Mesenchymal stem cell (in vitro differentiated cells and primary cell): Measurements from ENCODE around the gene ATP9B.
A peak's percentile ranks its signal among the peaks of the same experiment; 100 is the strongest.

Experiments used
- DNase-seq: peaks from one replicate; pipeline ENCODE4 v3.0.0-alpha.2; 2013
- H2AFZ ChIP-seq: one replicate; pipeline ENCODE4 v1.6.1; 2013; ENCODE audit warnings: low read depth, mild to moderate bottlenecking, control low read depth, inconsistent platforms, low read length, moderate library complexity
- H2AK5ac ChIP-seq: 2 replicates; pipeline ENCODE4 v1.6.1; 2013; ENCODE audit warnings: low read length, moderate library complexity, mild to moderate bottlenecking, inconsistent platforms; ENCODE audit not compliant: severe bottlenecking
- H2BK120ac ChIP-seq: one replicate; pipeline ENCODE4 v1.6.1; 2013; ENCODE audit warnings: low read depth, mild to moderate bottlenecking, inconsistent platforms, low read length, moderate library complexity
- H2BK12ac ChIP-seq, 2 experiments: one replicate each; pipeline ENCODE4 v1.6.1; 2013; ENCODE audit warnings: inconsistent platforms in 2 of 2, low read length in 2 of 2, mild to moderate bottlenecking in 2 of 2, moderate library complexity in 2 of 2, control low read depth in 1 of 2
- H2BK15ac ChIP-seq: one replicate; pipeline ENCODE4 v1.6.1; 2013; ENCODE audit warnings: mild to moderate bottlenecking, low read depth, inconsistent platforms; ENCODE audit not compliant: poor library complexity, severe bottlenecking
- H2BK5ac ChIP-seq: 2 replicates; pipeline ENCODE4 v1.6.1; 2013; ENCODE audit warnings: low read depth, mild to moderate bottlenecking, low read length, control low read depth, inconsistent platforms; ENCODE audit not compliant: poor library complexity, severe bottlenecking
- H3K14ac ChIP-seq, 2 experiments: one replicate each; pipeline ENCODE4 v1.6.1; 2013; ENCODE audit warnings: inconsistent platforms in 2 of 2, low read length in 2 of 2, control low read depth in 1 of 2, mild to moderate bottlenecking in 1 of 2, moderate library complexity in 1 of 2
- H3K18ac ChIP-seq, 2 experiments: one replicate each; pipeline ENCODE4 v1.6.1; 2013; ENCODE audit warnings: inconsistent platforms in 2 of 2, low read length in 2 of 2, control low read depth in 1 of 2, low read depth in 1 of 2, mild to moderate bottlenecking in 1 of 2
- H3K23ac ChIP-seq, 2 experiments: one replicate each; pipeline ENCODE4 v1.6.1; 2013; ENCODE audit warnings: inconsistent platforms in 2 of 2, low read length in 2 of 2, mild to moderate bottlenecking in 2 of 2, moderate library complexity in 2 of 2, control low read depth in 1 of 2
- H3K27ac ChIP-seq: 2 replicates; pipeline ENCODE4 v1.5.1; 2013; ENCODE audit warnings: mild to moderate bottlenecking, moderate library complexity, low read length, control low read depth, inconsistent platforms; ENCODE audit not compliant: poor library complexity, severe bottlenecking
- H3K27me3 ChIP-seq, 2 experiments: 2 replicates each; pipeline versions ENCODE4 v1.6.1 to v1.7.0; 2013; ENCODE audit warnings: low read length in 2 of 2, mild to moderate bottlenecking in 2 of 2, moderate library complexity in 2 of 2, control low read depth in 1 of 2, inconsistent platforms in 1 of 2; ENCODE audit not compliant: control insufficient read depth in 1 of 2, insufficient read depth in 1 of 2
- H3K36me3 ChIP-seq, 2 experiments: 2 replicates each; pipeline versions ENCODE4 v1.6.1 to v1.7.0; 2013; ENCODE audit warnings: low read length in 2 of 2, control low read depth in 1 of 2, inconsistent platforms in 1 of 2, low read depth in 1 of 2, mild to moderate bottlenecking in 1 of 2; ENCODE audit not compliant: insufficient read depth in 2 of 2, control insufficient read depth in 1 of 2
- H3K4ac ChIP-seq, 2 experiments: one replicate each; pipeline ENCODE4 v1.6.1; 2013; ENCODE audit warnings: inconsistent platforms in 2 of 2, low read length in 2 of 2, mild to moderate bottlenecking in 2 of 2, moderate library complexity in 2 of 2, control low read depth in 1 of 2, low read depth in 1 of 2
- H3K4me1 ChIP-seq: 2 replicates; pipeline ENCODE4 v1.6.1; 2013; ENCODE audit warnings: low read depth, low read length, control low read depth; ENCODE audit not compliant: control insufficient read depth, insufficient read depth
- H3K4me2 ChIP-seq: 2 replicates; pipeline ENCODE4 v1.6.1; 2013; ENCODE audit warnings: low read length, mild to moderate bottlenecking, inconsistent platforms; ENCODE audit not compliant: poor library complexity, severe bottlenecking
- H3K4me3 ChIP-seq, 2 experiments: 2 replicates each; pipeline versions ENCODE4 v1.5.1 to v1.7.0; 2013; ENCODE audit warnings: low read length in 2 of 2, mild to moderate bottlenecking in 2 of 2, control low read depth in 1 of 2, low read depth in 1 of 2; ENCODE audit not compliant: insufficient read depth in 1 of 2
- H3K79me1 ChIP-seq: replicated peaks from 2 replicates; pipeline ENCODE4 v1.6.1; 2013; ENCODE audit warnings: mild to moderate bottlenecking, control low read depth, low read length, inconsistent platforms; ENCODE audit not compliant: poor library complexity, severe bottlenecking
- H3K9ac ChIP-seq: 2 replicates; pipeline ENCODE4 v1.7.0; 2013; ENCODE audit warnings: mild to moderate bottlenecking, low read length, moderate library complexity
- H3K9me3 ChIP-seq: 2 replicates; pipeline ENCODE4 v1.7.0; 2013; ENCODE audit warnings: mild to moderate bottlenecking, low read length; ENCODE audit not compliant: control insufficient read depth
- H4K8ac ChIP-seq: one replicate; pipeline ENCODE4 v1.6.1; 2013; ENCODE audit warnings: inconsistent platforms, mild to moderate bottlenecking, low read length, moderate library complexity
- H4K91ac ChIP-seq: one replicate; pipeline ENCODE4 v1.6.1; 2013; ENCODE audit warnings: mild to moderate bottlenecking, low read length, inconsistent platforms
- WGBS: methylation state at CpG from one replicate; pipeline ENCODE4 v1.1.7; 2013; ENCODE audit warnings: mixed read lengths; 5-methylcytosine and 5-hydroxymethylcytosine counted together

ATP9B gene

GRCh38 chr18:79104137-79104536 lies 34.9 kb downstream of the ATP9B start:
- H2BK15ac ChIP-seq = no peak overlapping the region
- H3K23ac ChIP-seq = no peak overlapping the region
- H3K14ac ChIP-seq = no peak overlapping the region
- H2AK5ac ChIP-seq = no peak overlapping the region
- 95% methylated on average over 1 of the region's 2 CpGs for WGBS
- no peaks in the 10 kb centered on the region for H3K27me3 ChIP-seq
- H4K8ac ChIP-seq = peak overlapping the region; percentile 51
- H3K79me1 ChIP-seq = peaks cover 43% of the 10 kb centered on the region
- H3K4me2 ChIP-seq = no peak overlapping the region
- H2BK12ac ChIP-seq = no peak overlapping the region
- H3K4ac ChIP-seq = no peak overlapping the region
- H4K91ac ChIP-seq = no peak overlapping the region
- H2AFZ ChIP-seq = no peak overlapping the region
- no peak overlapping the region for H2BK5ac ChIP-seq
- DNase-seq = no peak
- no peak overlapping the region for H3K18ac ChIP-seq
- H3K4me1 ChIP-seq = peaks cover 2% of the 10 kb centered on the region
- no peak overlapping the region for H2BK120ac ChIP-seq
- H3K36me3 ChIP-seq = no peaks in the 10 kb centered on the region
- no peak overlapping the region for H3K4me3 ChIP-seq
- H3K27ac ChIP-seq = no peak overlapping the region
- no peaks in the 10 kb centered on the region for H3K9me3 ChIP-seq
- no peak overlapping the region for H3K9ac ChIP-seq

DNA sequence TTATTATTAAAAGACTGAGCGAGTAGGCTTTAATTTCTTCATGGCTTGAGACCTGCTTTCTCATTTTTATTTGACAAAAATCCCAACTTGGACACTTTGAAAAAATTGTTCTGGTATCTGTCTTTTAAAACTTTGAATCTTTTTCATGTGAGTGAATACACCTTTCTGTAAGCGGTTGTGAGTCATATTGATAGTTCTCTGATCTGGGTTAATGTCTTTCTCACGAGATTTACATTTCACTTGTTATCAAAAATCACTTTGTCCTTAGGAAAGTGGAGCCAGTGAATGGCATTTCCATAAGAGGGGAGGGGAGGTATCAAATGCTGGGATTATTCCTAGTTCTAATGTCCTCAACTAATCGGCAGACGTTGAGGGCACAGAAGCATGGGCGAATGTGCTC lies 36.3 kb downstream of the ATP9B start:
- no peak overlapping the region for H3K27ac ChIP-seq
- no peak overlapping the region for H2BK15ac ChIP-seq
- no peak overlapping the region for H3K4me3 ChIP-seq
- no peak overlapping the region for H3K9ac ChIP-seq
- no peaks in the 10 kb centered on the region for H3K9me3 ChIP-seq
- H3K27me3 ChIP-seq = no peaks in the 10 kb centered on the region
- H3K4me1 ChIP-seq = peaks cover 2% of the 10 kb centered on the region
- H2BK5ac ChIP-seq = no peak overlapping the region
- H2BK12ac ChIP-seq = no peak overlapping the region
- H3K4ac ChIP-seq = no peak overlapping the region
- no peak overlapping the region for H3K23ac ChIP-seq
- H2AFZ ChIP-seq = no peak overlapping the region
- no peak overlapping the region for H3K4me2 ChIP-seq
- DNase-seq = no peak
- no peak overlapping the region for H4K91ac ChIP-seq
- no peak overlapping the region for H3K18ac ChIP-seq
- WGBS = 96% methylated on average over 5 of the region's 6 CpGs
- peaks cover 41% of the 10 kb centered on the region for H3K79me1 ChIP-seq
- H3K14ac ChIP-seq = no peak overlapping the region
- H4K8ac ChIP-seq = no peak overlapping the region
- H2AK5ac ChIP-seq = no peak overlapping the region
- no peak overlapping the region for H2BK120ac ChIP-seq
- no peaks in the 10 kb centered on the region for H3K36me3 ChIP-seq

- Histone ChIP-seq H3K4ac (no peak overlapping the region), H2BK5ac (no peak overlapping the region), H3K79me1 (peaks cover 36% of the 10 kb centered on the region), H2BK12ac (no peak overlapping the region), H3K27me3 (no peaks in the 10 kb centered on the region), H3K4me2 (no peak overlapping the region), H3K23ac (no peak overlapping the region), H3K14ac (no peak overlapping the region), H3K36me3 (no peaks in the 10 kb centered on the region), H3K9me3 (no peaks in the 10 kb centered on the region), H3K27ac (no peak overlapping the region), H3K4me1 (peaks cover 2% of the 10 kb centered on the region), H4K8ac (no peak overlapping the region), H2AK5ac (no peak overlapping the region), H4K91ac (no peak overlapping the region), H3K18ac (no peak overlapping the region), H3K4me3 (no peak overlapping the region), H3K9ac (no peak overlapping the region), H2AFZ (no peak overlapping the region), H2BK120ac (no peak overlapping the region), H2BK15ac (no peak overlapping the region)
- WGBS = 96% methylated on average over 5 of the region's 5 CpGs
- DNase-seq = no peak
Observed at GRCh38 chr18:79106084-79106483, 36.9 kb downstream of the ATP9B start.

DNA sequence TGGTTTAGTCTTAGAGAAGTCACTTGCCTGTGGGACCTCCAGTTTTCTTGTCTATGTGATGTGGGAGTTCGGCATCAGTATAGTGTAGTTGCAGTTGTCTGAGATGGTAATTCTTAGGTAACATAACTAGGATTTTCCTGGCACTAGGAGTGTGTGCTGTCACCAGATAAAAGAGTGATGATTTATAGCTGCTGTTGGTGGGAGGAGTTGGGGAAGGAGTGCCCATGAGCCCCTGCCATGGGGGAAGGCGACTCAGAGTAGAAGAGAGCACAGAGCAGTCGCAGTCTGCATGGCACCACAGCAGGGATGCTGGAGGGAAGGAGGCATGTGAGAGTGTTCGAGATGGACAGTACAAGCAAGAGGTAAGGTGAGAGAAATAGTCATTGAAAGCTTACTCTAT lies 38.7 kb downstream of the ATP9B start:
- no peak overlapping the region for H3K14ac ChIP-seq
- no peak overlapping the region for H2BK5ac ChIP-seq
- H3K27me3 ChIP-seq = no peaks in the 10 kb centered on the region
- DNase-seq = no peak
- H2BK120ac ChIP-seq = no peak overlapping the region
- peaks cover 2% of the 10 kb centered on the region for H3K4me1 ChIP-seq
- WGBS = over 99% methylated on average over 3 of the region's 4 CpGs
- H3K79me1 ChIP-seq = peaks cover 30% of the 10 kb centered on the region
- no peaks in the 10 kb centered on the region for H3K36me3 ChIP-seq
- no peak overlapping the region for H3K4me2 ChIP-seq
- no peak overlapping the region for H3K18ac ChIP-seq
- H2AK5ac ChIP-seq = no peak overlapping the region
- no peak overlapping the region for H2BK12ac ChIP-seq
- no peak overlapping the region for H3K27ac ChIP-seq
- no peak overlapping the region for H4K8ac ChIP-seq
- peak overlapping the region; percentile 52 for H3K9ac ChIP-seq
- H3K4me3 ChIP-seq = peak overlapping the region in 1 of 2 experiments; percentile 45
- no peak overlapping the region for H3K23ac ChIP-seq
- H3K9me3 ChIP-seq = no peaks in the 10 kb centered on the region
- no peak overlapping the region for H4K91ac ChIP-seq
- no peak overlapping the region for H3K4ac ChIP-seq
- H2AFZ ChIP-seq = no peak overlapping the region
- no peak overlapping the region for H2BK15ac ChIP-seq
